Measurements from ENCODE around the gene STATH.
"Not testable (repeated sequence)": the region's sequence is repeated elsewhere in the genome, so short reads cannot be mapped to it uniquely, and the experiment has no call there.

DNA sequence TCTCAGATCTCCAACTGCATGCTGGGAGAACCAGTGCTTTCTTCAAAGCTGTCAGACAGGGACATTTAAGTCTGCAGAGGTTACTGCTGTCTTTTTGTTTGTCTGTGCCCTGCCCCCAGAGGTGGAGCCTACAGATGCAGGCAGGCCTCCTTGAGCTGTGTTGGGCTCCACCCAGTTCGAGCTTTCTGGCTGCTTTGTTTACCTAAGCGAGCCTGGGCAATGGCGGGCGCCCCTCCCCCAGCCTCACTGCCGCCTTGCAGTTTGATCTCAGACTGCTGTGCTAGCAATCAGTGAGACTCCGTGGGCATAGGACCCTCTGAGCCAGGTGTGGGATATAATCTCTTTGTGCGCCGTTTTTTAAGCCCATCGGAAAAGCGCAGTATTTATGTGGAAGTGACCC is 23.2 kb downstream of the STATH start:
- TF ChIP-seq, protein P1, sequence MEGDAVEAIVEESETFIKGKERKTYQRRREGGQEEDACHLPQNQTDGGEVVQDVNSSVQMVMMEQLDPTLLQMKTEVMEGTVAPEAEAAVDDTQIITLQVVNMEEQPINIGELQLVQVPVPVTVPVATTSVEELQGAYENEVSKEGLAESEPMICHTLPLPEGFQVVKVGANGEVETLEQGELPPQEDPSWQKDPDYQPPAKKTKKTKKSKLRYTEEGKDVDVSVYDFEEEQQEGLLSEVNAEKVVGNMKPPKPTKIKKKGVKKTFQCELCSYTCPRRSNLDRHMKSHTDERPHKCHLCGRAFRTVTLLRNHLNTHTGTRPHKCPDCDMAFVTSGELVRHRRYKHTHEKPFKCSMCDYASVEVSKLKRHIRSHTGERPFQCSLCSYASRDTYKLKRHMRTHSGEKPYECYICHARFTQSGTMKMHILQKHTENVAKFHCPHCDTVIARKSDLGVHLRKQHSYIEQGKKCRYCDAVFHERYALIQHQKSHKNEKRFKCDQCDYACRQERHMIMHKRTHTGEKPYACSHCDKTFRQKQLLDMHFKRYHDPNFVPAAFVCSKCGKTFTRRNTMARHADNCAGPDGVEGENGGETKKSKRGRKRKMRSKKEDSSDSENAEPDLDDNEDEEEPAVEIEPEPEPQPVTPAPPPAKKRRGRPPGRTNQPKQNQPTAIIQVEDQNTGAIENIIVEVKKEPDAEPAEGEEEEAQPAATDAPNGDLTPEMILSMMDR (IDR thresholded peaks at IDR 0.05): not testable (repeated sequence)
- not testable (repeated sequence) for TF ChIP-seq POLR2A (IDR thresholded peaks at IDR 0.05)
